HUES64 (cell line): ENCODE measurements around the gene KHNYN.

Experiments used
- H3K27ac ChIP-seq: 2 replicates; pipeline ENCODE4 v1.7.0; 2013; ENCODE audit warnings: low read depth, low read length, inconsistent platforms
- H3K27me3 ChIP-seq: 2 replicates; pipeline ENCODE4 v1.6.1; 2013; ENCODE audit warnings: mild to moderate bottlenecking, low read length; ENCODE audit not compliant: insufficient read depth
- H3K36me3 ChIP-seq: 2 replicates; pipeline ENCODE4 v1.6.1; 2013; ENCODE audit warnings: mild to moderate bottlenecking, low read length; ENCODE audit not compliant: insufficient read depth
- H3K4me1 ChIP-seq: 2 replicates; pipeline ENCODE4 v1.6.1; 2013; ENCODE audit warnings: mild to moderate bottlenecking, low read length, moderate library complexity; ENCODE audit not compliant: insufficient read depth
- H3K4me3 ChIP-seq: 2 replicates; pipeline ENCODE4 v1.5.1; 2013; ENCODE audit warnings: mild to moderate bottlenecking, low read length, moderate library complexity
- H3K9ac ChIP-seq: 2 replicates; pipeline ENCODE4 v1.6.1; 2013; ENCODE audit warnings: mild to moderate bottlenecking, low read depth, low read length
- H3K9me3 ChIP-seq: 2 replicates; pipeline ENCODE4 v1.6.1; 2013; ENCODE audit warnings: low read depth, low read length; ENCODE audit not compliant: insufficient read depth
- whole genome bisulfite sequencing: fragments of 150-250, 120-280 bp; methylation state at CpG from one replicate; pipeline ENCODE4 v1.1.7; 2013; ENCODE audit warnings: missing lambda C conversion rate; 5-methylcytosine and 5-hydroxymethylcytosine counted together

KHNYN gene

DNA sequence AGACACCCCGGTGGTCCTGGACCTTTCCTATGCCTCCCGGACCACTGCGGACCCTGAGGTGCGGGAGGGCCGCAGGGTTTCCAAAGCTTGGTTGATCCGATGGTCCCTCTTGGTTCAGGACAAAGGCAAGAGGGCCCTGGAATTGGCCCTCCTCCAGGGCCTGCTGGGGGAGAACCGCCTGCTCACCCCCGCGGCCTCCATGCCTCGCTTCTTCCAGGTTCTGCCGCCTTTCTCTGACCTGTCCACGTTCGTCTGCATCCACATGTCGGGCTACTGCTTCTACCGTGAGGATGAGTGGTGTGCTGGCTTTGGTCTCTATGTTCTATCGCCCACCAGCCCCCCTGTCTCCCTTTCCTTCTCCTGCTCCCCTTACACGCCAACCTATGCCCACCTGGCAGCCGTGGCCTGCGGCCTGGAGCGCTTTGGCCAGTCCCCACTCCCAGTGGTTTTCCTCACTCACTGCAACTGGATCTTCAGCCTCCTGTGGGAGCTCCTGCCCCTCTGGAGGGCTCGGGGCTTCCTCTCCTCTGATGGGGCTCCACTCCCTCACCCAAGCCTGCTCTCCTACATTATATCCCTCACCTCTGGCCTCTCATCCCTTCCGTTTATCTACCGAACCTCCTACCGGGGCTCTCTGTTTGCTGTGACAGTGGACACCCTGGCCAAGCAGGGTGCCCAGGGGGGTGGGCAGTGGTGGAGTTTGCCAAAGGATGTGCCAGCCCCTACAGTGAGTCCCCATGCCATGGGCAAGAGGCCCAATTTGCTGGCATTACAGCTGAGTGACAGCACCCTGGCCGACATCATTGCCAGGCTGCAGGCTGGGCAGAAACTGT, 14.1 kb upstream of the KHNYN start:
- WGBS = 94% methylated on average over 25 of the region's 25 CpGs
- Histone ChIP-seq H3K27me3 (peaks cover 8% of the 10 kb centered on the region; the same call in 1 of the 2 replicates), H3K4me3 (no peak overlapping the region), H3K36me3 (peaks cover 23% of the 10 kb centered on the region), H3K4me1 (no peaks in the 10 kb centered on the region), H3K27ac (no peak overlapping the region), H3K9me3 (no peaks in the 10 kb centered on the region), H3K9ac (no peak overlapping the region)

DNA sequence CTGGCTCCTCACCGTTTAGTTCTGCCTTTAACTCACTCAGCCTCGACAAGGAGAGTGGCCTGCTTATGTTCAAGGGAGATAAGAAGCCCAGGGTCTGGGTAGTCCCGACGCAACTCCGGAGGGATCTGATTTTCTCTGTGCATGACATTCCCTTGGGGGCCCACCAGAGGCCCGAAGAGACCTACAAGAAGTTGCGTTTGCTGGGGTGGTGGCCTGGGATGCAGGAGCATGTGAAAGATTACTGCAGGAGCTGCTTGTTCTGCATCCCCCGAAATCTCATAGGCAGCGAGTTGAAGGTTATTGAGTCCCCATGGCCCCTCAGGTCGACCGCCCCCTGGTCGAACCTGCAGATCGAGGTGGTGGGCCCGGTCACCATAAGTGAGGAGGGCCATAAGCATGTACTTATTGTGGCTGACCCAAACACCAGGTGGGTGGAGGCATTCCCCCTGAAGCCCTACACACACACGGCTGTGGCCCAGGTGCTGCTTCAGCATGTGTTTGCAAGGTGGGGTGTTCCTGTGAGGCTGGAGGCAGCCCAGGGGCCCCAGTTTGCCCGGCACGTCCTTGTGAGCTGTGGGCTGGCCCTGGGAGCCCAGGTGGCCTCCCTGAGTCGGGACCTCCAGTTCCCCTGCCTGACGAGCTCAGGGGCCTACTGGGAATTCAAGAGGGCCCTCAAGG, 13.4 kb upstream of the KHNYN start:
- Histone ChIP-seq H3K4me1 (no peaks in the 10 kb centered on the region), H3K4me3 (no peak overlapping the region), H3K36me3 (peaks cover 21% of the 10 kb centered on the region), H3K9ac (no peak overlapping the region), H3K27me3 (peaks cover 8% of the 10 kb centered on the region; the same call in 1 of the 2 replicates), H3K27ac (no peak overlapping the region), H3K9me3 (no peaks in the 10 kb centered on the region)
- 93% methylated on average over 19 of the region's 19 CpGs for WGBS

DNA sequence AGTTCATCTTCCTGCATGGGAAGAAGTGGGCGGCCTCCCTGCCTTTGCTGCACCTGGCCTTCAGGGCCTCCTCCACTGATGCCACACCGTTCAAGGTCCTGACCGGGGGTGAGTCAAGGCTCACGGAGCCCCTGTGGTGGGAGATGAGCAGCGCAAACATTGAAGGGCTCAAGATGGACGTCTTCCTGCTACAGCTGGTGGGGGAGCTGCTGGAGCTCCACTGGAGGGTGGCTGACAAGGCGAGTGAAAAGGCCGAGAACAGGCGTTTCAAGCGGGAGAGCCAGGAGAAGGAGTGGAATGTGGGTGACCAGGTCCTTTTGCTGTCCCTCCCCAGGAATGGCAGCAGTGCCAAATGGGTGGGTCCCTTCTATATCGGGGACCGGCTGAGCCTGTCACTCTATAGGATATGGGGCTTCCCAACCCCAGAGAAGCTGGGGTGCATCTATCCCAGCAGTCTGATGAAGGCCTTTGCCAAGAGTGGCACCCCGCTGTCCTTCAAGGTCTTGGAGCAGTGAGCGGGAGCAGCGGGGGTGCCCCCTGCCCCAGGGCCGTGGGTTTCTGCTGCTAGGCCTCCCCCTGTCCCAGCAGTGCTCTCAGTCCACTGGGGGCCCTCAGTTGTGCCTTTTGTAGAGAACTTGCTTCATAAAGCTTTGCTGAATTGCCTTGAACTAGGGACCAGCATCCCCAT, 12.7 kb upstream of the KHNYN start:
- WGBS = 89% methylated on average over 16 of the region's 16 CpGs
- Histone ChIP-seq H3K27me3 (peaks cover 8% of the 10 kb centered on the region; the same call in 1 of the 2 replicates), H3K36me3 (peaks cover 20% of the 10 kb centered on the region), H3K27ac (no peak overlapping the region), H3K4me3 (no peak overlapping the region), H3K9me3 (no peaks in the 10 kb centered on the region), H3K9ac (no peak overlapping the region), H3K4me1 (no peaks in the 10 kb centered on the region)

DNA sequence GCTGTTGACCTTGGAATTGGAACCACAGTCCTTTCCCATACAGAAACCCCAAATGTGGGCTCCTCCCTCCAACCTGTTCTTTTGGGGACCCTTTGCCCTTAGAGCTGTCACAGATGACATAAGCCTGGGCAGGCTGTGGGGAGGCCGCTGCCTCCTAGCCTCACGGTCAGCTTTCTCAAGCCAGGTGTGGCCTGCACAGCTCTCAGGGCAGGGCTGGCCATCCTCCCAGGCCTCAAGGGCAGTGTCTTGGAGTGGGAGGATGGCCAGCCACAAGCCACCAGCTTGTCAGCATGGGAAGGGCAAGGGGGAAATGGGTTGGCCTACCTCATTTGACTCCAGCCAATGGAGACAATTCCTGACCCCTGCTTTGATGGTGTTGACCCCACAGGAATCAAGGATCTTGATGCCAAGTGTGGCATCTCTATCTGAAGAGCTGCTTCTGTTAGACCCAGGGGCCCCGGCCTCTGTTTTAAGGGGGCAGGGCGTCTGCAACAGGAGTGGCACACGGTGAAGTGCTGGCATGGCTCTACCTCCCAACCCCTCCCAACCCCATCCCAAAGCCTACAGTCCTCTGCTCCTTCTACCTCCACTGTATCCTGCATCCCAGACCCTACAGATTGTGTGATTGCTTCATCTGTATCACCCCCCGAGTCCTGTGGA, 11.8 kb upstream of the KHNYN start:
- WGBS = 89% methylated on average over 6 of the region's 6 CpGs
- H3K27ac ChIP-seq = no peak overlapping the region

DNA sequence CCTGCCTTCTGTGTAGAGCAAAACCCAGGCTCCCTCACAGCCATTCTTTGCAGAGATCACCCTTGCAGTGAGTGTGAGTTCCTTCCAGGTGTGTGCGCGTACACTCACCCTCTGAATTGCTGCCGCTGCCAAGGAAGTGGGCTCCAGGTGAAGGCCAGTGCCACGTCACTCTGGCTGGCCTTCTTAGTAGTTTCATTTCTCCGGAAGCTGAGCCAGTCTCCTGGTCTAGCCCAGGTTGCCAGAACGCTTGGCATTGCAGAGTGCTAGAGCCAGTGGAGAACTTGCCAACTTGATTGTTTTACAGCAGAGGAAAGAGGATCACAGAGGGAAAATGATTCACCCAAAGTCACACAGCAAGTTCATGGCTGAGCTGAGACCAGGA, 11.3 kb upstream of the KHNYN start:
- Histone ChIP-seq H3K4me1 (no peaks in the 10 kb centered on the region), H3K27me3 (peaks cover 8% of the 10 kb centered on the region; the same call in 1 of the 2 replicates), H3K36me3 (peaks cover 10% of the 10 kb centered on the region), H3K9ac (no peak overlapping the region), H3K9me3 (no peaks in the 10 kb centered on the region), H3K4me3 (no peak overlapping the region), H3K27ac (no peak overlapping the region)
- WGBS = 94% methylated on average over 6 of the region's 6 CpGs

More for the DNA sequence above, 11.8 kb upstream of the KHNYN start:
- no peaks in the 10 kb centered on the region for H3K9me3 ChIP-seq
- no peak overlapping the region for H3K4me3 ChIP-seq
- H3K27me3 ChIP-seq = peaks cover 8% of the 10 kb centered on the region; the same call in 1 of the 2 replicates
- H3K9ac ChIP-seq = no peak overlapping the region
- H3K4me1 ChIP-seq = no peaks in the 10 kb centered on the region
- H3K36me3 ChIP-seq = peaks cover 16% of the 10 kb centered on the region

DNA sequence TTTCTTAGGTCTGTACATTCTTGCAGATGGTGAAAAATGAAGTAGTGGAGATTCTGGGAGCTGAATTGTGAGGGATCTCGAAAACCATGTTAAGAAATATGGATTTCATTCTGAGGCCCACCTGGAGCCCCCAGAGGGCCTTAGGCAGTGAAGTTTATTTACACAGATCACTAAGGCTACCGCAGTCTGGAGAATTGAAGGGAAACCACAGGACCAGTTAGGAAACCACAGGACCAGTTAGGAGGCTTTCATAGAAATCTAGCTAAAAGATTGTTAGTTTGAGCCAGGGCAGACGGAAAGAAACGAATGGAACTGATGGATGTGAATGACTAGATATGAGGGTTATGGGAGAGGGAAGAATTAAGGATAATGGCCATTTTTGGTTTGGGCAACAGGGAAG, 7.5 kb upstream of the KHNYN start:
- Histone ChIP-seq H3K27me3 (peaks cover 8% of the 10 kb centered on the region; the same call in 1 of the 2 replicates), H3K9me3 (no peaks in the 10 kb centered on the region), H3K9ac (no peak overlapping the region), H3K36me3 (no peaks in the 10 kb centered on the region), H3K4me1 (0 out of 2 replicates have a peak, but pooled peaks cover 2% of the 10 kb centered on the region), H3K27ac (no peak overlapping the region), H3K4me3 (no peak overlapping the region)
- WGBS = 88% methylated on average over 4 of the region's 4 CpGs

DNA sequence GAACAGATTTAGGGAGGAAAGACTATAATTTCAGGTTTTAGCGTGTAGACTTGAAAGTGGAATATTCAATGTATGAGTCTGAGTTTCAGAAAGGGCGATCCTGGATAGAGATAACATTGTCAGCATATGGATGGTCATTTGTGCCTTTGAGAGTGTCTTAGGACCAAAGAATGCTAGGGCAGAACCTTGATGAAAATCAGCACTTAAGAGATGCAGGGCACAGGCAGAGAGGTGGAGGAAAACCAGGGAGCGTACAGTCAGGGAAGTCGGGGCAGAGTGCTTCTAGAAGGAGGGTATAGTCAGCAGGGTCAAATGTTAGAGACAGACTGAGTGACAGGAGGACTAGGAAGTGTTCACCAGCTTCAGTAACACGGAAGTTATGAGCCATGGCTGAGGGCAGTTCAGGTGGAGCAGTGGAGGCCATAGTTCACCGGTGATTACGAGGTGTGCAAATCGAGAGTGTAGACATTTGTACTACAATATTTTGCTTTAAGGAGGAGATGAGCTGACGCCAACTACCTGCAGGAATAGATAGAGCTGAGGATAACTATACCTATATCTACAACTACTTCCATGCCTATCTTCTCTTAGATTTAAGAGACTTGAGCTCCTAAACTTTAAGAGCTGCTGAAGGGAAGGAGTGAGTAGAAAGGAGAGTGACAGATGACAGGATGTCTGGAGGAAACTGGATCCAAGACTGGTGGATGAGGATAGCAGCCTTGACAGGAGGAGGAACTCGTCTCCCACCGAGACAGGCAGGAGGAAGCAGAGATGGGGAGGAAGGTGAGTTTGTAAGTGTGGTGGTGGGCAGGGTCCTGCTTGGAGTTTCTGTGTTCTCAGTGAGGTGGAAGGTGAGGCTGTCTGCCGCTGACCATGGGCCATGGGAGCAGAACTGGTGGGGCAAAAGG, 6.8 kb upstream of the KHNYN start:
- Histone ChIP-seq H3K27me3 (peaks cover 8% of the 10 kb centered on the region; the same call in 1 of the 2 replicates), H3K9ac (no peak overlapping the region), H3K4me1 (0 out of 2 replicates have a peak, but pooled peaks cover 2% of the 10 kb centered on the region), H3K27ac (no peak overlapping the region), H3K4me3 (no peak overlapping the region), H3K36me3 (no peaks in the 10 kb centered on the region), H3K9me3 (no peaks in the 10 kb centered on the region)
- 85% methylated on average over 11 of the region's 12 CpGs for WGBS

DNA sequence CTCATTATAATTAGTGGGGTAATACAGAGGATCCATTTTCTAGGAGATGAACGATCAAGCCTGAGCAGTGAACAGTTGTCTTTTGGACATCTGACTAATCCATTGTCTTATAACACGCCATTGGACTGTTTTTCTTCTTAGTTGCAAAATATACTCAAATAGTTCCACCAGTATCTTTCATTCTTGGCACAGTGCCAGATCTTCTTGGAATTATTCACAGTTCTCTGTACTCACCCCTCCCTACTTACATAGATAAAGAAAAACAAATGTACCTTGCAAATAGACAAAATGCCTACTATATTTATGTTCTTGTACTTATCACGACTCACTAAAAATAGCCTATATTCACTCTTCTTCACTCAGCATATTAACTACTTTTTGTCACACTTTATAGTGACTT, 4.0 kb upstream of the KHNYN start:
- Histone ChIP-seq H3K27ac (no peak overlapping the region), H3K27me3 (peaks cover 11% of the 10 kb centered on the region), H3K4me3 (no peak overlapping the region), H3K4me1 (0 out of 2 replicates have a peak, but pooled peaks cover 2% of the 10 kb centered on the region), H3K36me3 (no peaks in the 10 kb centered on the region), H3K9ac (no peak overlapping the region), H3K9me3 (no peaks in the 10 kb centered on the region)
- 84% methylated on average over 3 of the region's 3 CpGs for WGBS

DNA sequence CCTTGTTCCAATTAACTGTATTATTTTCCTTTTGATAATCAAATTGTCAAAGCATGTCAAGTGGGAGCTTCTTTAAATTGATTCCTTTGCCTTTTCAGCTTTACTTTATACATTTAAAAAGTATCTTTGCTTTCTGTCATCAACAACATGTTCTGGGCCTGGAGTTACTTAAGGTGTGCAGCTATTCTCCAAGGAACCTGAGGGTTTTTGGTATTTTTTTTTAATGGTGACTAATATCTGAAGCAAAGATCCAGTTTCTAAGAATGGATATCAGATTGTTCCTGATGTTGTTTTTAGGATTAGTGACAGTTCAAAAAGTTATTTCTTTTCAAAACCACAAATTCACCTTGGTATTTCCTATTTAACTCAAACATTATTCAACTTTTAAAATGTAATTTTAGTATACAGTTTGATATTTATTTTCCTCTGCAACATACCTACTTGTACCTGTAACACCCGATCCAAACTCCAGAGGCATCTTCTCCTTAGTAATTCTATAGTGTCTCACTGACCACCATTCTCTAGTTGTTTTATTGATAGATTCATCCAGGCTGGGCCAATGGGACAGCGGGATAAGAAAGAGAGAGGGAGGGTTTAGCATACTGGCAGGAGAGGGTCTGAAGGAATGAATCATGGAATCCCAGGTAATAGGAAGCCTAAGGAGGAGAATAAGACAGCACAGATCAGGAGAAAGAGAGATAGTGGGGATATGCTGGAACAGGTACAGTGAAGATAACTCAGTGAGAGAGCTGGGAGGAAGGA, 3.4 kb upstream of the KHNYN start:
- Histone ChIP-seq H3K9me3 (no peaks in the 10 kb centered on the region), H3K4me1 (peaks cover 8% of the 10 kb centered on the region; the same call in 1 of the 2 replicates), H3K9ac (no peak overlapping the region), H3K4me3 (no peak overlapping the region), H3K27ac (no peak overlapping the region), H3K27me3 (peaks cover 11% of the 10 kb centered on the region), H3K36me3 (no peaks in the 10 kb centered on the region)
- 85% methylated on average over 1 of the region's 2 CpGs for WGBS
